Uterus (tissue), 2 donors: ENCODE data around the gene P2RX2.

ENCODE experiments used
- POLR2A ChIP-seq, 2 donors: fragments of 450-650 bp; IDR thresholded peaks; one replicate each; pipeline ENCODE4 v1.6.1; 2016; ENCODE audit warnings: antibody characterized with exemption in 2 of 2, mild to moderate bottlenecking in 1 of 2, moderate library complexity in 1 of 2
- TF ChIP-seq, protein P1 (sequence below), 4 experiments: fragments of 200-600 bp in 2 of 4; fragments of 450-650 bp in 2 of 4; sonication (generic) in 2 of 4; IDR thresholded peaks; one replicate each; pipeline ENCODE4 v1.5.1; 2016 to 2019; ENCODE audit warnings: antibody characterized with exemption in 4 of 4, mild to moderate bottlenecking in 2 of 4, moderate library complexity in 1 of 4

DNA sequence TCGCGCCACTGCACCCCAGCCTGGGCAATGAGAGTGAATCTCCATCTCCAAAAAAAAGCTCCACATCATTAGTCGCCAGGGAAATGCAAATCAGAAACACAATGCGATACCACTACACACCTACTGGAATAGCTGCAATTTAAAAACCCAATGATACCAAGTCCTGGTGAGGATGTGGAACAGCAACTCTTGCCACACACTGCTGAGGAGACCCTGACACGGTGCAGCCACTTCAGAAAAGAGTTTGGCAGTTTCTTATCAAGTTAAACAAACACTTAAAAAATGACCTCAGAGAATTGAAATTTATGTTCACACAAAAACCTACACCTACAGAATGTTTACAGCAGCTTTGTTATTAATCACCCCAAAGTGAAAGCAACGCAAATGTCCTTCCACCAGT is 12.1 kb downstream of the P2RX2 start:
- TF ChIP-seq, protein P1, sequence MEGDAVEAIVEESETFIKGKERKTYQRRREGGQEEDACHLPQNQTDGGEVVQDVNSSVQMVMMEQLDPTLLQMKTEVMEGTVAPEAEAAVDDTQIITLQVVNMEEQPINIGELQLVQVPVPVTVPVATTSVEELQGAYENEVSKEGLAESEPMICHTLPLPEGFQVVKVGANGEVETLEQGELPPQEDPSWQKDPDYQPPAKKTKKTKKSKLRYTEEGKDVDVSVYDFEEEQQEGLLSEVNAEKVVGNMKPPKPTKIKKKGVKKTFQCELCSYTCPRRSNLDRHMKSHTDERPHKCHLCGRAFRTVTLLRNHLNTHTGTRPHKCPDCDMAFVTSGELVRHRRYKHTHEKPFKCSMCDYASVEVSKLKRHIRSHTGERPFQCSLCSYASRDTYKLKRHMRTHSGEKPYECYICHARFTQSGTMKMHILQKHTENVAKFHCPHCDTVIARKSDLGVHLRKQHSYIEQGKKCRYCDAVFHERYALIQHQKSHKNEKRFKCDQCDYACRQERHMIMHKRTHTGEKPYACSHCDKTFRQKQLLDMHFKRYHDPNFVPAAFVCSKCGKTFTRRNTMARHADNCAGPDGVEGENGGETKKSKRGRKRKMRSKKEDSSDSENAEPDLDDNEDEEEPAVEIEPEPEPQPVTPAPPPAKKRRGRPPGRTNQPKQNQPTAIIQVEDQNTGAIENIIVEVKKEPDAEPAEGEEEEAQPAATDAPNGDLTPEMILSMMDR (IDR thresholded peaks at IDR 0.05), result no peak
- no peak for TF ChIP-seq POLR2A (IDR thresholded peaks at IDR 0.05)
